ENCODE results near the gene GTF3C1.
A peak's percentile ranks its signal among the peaks of the same experiment; 100 is the strongest.
"Not testable (repeated sequence)": the region's sequence is repeated elsewhere in the genome, so short reads cannot be mapped to it uniquely, and the experiment has no call there.

GTF3C1 gene, protein sequence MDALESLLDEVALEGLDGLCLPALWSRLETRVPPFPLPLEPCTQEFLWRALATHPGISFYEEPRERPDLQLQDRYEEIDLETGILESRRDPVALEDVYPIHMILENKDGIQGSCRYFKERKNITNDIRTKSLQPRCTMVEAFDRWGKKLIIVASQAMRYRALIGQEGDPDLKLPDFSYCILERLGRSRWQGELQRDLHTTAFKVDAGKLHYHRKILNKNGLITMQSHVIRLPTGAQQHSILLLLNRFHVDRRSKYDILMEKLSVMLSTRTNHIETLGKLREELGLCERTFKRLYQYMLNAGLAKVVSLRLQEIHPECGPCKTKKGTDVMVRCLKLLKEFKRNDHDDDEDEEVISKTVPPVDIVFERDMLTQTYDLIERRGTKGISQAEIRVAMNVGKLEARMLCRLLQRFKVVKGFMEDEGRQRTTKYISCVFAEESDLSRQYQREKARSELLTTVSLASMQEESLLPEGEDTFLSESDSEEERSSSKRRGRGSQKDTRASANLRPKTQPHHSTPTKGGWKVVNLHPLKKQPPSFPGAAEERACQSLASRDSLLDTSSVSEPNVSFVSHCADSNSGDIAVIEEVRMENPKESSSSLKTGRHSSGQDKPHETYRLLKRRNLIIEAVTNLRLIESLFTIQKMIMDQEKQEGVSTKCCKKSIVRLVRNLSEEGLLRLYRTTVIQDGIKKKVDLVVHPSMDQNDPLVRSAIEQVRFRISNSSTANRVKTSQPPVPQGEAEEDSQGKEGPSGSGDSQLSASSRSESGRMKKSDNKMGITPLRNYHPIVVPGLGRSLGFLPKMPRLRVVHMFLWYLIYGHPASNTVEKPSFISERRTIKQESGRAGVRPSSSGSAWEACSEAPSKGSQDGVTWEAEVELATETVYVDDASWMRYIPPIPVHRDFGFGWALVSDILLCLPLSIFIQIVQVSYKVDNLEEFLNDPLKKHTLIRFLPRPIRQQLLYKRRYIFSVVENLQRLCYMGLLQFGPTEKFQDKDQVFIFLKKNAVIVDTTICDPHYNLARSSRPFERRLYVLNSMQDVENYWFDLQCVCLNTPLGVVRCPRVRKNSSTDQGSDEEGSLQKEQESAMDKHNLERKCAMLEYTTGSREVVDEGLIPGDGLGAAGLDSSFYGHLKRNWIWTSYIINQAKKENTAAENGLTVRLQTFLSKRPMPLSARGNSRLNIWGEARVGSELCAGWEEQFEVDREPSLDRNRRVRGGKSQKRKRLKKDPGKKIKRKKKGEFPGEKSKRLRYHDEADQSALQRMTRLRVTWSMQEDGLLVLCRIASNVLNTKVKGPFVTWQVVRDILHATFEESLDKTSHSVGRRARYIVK (N-terminal part only)

DNA sequence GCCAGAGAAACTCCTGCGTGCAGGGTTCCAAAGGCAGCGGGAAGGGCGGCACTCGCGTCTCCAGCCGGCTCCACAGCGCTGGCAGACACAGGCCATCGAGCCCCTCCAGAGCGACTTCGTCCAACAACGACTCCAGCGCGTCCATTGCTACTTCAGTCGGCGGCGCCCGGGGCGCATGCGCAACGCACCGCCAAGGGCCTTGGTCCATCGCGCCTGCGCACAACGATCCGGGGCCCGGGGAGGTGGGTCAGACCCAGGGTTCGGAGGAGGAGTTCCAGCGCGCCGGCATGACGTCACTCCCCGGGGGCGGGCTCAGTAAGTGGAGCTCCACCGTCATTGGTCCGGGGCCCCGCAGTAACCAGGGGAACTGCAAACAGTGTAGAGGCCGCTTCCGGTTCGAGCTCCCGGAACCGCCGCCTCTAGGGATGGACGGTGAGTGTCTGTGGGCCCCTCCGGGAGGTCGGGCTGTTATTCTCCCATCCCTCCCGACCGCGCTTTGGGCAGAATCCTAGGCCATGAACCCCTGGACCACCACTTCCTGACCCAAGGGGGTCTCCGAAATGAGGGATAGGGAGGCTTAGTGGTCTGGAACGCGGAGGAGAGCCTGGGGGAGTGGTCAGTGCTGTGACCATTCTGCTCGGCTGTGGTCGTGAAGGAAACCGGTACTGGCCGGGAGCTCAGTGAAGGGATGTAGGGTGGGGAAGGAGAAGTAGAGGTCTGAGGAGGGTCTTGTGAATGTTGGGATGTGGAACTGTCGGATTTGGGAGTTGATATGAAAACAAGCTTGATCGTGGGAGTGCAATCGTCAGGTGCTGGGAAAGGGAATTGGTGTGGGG lies at the start of gene GTF3C1, which contains the start of gene KATNIP:
Gene GTF3C1 (minus strand): TSS at position 168 of the 836 bp plus-strand sequence. CDS start 23 bp downstream, at position 145.
Gene KATNIP (plus strand): TSS at position 399 of the 836 bp plus-strand sequence. CDS start 27 bp downstream, at position 426.
- peak; percentile 100 for DNase-seq

DNA sequence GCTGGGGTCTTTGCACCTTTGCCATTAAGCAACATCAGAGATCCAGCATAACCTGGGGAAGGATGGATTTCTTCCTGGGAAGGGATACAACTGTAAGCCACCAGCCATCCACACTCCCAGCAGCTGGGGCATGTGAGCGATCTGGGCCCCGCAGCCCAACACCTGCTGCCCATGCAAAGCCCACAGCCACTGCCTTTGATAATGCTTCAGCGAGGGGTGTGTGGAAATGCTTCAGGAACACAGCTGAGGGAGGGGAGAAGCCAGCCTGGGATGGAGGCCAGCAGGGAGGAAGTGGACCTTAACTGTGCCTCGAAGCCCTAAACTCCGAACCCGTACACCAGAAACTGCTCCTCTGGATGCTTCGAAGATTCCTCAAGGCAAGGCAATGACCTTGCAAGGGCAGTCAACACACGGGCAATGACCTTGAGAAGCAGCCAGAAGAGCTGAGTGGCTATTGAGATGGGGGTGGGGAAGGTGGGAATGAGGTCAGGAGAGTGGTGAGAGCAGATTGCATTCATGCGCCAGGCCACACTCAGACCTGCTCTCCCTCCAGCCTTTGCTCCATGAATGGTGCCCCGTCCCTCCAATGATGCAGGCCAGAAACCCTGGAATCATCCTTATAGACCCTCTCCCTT lies 49.3 kb upstream of the GTF3C1 start:
- no peak for DNase-seq

DNA sequence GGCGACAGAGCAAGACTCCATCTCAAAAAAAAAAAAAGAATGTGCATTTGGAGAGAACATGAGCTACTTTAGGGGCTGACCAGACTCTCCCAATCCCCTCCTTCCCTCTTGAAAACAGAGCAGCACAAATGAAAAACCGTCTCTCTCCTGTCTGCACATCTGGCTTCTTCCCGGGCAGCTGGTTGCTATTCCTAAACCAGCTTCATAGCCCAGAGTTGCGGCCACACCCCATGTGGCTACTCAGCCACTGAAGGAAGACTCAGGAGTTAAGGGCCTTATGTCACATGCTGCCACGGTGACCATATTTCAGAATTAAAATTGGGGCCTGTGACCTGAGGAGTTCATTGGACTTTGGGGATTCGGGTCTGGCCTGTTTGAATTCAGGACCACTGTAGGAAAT lies 48.5 kb upstream of the GTF3C1 start:
- no peak for DNase-seq

DNA sequence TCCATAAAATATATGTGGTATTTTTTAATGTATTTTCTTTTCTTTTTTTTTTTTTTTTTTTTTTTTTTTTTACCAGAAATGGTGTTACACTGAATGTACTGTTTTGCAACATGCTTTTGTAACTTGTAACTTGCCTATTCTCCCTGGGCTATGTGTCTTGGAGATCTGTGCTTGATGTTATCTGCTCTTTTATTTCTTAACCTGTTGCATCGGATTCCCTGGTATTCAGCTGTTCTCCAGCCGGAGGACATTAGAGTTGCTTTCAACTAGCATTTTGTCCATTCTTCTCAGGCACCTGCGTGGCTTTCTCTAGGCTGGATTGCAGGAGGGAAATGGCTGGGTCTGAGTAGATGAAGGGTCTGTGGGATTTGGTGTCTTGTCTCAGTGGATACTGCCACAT lies 47.6 kb upstream of the GTF3C1 start:
- DNase-seq = no peak

DNA sequence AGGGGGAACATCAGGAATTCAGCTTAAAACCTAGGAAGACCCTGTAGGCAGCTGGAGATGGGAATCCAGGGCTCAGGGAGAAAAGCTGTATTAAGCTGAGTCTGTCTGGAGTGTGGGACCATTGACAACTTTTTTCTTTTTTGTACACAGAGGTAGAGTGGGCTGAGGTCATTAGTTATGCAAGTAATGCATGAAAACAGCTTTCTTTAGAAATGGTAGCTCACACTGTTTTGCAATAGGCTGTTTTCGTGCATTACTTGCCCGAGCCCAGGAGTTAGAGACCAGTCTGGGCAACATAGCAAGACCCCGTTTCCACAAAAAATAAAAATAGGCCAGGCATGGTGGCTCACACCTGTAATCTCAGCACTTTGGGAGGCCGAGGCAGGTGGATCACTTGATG lies 46.7 kb upstream of the GTF3C1 start:
- no peak for DNase-seq

DNA sequence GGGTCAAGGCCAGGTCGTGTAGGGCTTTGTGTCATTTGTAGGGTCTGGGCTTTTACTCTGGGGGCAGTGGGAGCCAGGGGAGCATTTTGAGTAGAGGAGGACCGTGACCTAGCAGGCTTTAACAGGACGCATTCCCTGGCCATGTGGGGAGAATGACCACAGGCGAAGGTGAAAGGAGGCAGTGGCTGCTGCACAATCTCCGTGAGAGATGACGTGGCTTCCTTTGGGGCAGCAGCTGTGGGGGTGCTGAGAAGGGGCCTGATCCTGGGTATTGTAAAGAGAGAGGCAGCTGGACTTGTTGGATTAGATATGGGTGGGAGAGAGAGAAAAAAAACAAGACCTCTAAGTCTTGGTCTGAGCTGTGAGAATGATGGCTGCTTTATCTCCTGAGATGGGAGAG lies 46.3 kb upstream of the GTF3C1 start:
- DNase-seq = no peak

DNA sequence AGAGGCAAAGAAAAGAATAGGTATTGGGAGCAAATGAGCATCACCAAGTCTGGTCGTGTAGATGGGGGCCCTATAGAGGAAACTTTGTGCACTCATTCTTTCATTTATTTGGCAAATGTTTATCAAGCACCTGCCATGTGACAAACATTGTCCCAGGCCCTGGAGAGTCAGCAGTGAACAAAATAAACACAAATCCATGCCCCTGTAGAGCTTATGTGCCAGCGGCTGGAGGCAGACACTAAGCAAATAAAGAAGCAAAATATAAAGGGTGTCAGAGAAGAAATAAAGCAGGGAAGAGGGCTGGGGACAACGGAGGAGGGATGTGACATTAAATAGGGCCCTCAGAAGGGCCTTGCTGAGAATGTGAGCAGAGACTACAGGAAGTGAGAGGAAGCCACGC lies 45.8 kb upstream of the GTF3C1 start:
- DNase-seq = no peak

DNA sequence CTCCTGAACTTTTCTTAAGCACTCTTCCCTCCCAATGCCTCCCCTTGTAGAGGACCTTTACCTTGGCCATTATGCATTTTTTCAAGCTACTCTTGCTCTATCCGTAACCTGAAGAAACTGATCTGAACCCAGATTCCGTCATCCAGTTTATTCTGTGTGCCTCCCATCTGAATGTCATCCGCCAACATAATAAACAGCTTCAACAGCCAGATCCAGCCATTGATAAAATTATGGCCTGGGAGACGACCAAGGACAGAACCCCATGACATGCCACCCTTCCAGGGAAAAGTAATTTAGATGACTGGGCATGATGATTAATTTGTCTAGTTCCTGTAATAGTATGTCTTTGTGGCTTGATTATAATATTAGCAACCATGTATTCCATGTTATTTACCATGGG lies 42.1 kb upstream of the GTF3C1 start:
- DNase-seq = no peak

DNA sequence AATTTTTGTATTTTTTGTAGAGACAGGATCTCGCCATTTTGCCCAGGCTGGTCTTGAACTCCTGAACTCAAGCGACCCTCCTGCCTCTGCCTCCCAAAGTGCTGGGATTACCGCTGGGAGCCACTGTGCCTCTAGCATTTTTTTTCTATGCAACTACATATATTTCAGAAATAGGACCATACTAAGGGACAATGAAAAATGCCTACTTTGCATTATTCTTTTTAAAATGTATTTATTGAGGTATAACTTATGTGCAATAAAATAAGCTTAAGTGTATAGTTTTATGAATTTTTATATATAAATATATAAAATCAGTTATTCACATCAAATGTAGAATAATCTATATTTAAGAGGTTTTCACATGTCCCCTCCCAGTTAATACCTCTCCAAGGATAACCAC lies 38.3 kb upstream of the GTF3C1 start:
- no peak for DNase-seq

DNA sequence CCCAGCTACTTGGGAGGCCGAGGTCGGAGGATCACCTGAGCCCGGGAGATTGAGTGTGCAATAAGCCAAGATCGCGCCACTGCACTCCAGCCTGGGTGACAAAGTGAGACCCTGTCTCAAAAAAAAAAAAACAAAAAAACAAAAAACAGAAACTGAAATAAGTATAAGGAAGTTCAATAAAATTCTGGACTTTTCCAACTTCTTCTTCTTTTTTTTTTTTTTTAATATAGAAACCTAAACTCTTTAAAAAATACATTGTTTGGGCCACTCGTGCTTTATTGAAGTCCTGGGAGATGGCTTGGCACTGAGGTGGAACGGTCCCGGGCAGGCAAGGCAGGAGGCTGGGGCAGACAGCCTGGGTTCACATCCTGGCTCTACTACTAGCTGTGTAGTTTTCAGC lies 37.0 kb upstream of the GTF3C1 start:
- DNase-seq = no peak

DNA sequence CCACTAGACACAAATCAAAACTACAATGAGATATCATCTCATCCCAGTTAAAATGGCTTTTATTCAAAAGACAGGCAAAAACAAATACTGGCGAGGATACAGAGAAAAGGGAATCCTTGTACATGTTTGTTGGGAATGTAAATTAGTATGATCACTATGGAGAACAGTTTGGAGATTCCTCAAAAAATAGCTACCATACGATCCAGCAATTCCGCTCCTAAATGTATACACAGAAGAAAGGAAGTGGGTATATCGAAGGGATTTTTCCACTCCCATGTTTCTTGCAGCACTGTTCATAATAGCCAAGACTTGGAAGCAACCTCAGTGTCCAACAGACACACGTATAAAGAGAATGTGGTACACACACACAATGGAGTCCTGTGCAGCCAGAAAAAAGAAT lies 35.5 kb upstream of the GTF3C1 start:
- no peak for DNase-seq

DNA sequence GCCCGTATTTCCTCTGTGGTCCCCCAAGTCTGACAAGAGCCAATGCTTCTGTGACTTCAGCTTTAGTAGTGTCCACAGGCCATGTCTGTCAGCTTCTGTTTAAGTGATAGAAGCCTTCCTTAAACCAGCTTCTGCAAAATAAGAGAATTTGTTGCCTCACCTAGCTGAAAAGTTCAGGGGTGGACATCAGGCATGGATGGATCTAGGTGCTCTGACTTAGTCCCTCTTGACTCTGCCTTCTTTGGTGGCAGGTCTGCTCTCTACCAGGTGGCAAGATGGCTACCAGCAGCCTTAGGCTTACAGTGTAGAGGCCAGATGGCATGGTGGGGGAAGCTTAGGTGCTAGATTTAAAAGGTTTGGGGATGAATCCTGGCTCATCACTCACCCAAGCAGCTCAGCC lies 33.9 kb upstream of the GTF3C1 start:
- no peak for DNase-seq

DNA sequence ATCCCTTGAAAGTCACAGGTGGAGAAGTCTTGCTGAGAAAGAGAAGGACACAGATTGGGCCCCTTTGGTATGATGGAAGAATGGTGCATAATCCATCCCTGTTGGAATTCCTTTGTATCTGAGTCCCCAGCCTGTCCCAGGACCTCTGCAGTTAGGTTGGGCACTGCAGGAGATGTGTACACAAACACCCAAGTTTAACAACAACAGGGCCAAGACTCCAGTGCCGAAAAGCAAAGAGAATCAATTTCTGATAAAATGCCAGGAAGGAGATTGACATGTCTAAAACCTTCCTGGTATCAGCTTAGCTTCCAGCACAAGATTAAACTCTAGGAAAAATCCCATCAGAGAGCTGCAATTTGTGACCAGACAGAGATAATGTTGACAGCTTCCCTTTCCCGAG lies 33.2 kb upstream of the GTF3C1 start:
- DNase-seq = no peak

DNA sequence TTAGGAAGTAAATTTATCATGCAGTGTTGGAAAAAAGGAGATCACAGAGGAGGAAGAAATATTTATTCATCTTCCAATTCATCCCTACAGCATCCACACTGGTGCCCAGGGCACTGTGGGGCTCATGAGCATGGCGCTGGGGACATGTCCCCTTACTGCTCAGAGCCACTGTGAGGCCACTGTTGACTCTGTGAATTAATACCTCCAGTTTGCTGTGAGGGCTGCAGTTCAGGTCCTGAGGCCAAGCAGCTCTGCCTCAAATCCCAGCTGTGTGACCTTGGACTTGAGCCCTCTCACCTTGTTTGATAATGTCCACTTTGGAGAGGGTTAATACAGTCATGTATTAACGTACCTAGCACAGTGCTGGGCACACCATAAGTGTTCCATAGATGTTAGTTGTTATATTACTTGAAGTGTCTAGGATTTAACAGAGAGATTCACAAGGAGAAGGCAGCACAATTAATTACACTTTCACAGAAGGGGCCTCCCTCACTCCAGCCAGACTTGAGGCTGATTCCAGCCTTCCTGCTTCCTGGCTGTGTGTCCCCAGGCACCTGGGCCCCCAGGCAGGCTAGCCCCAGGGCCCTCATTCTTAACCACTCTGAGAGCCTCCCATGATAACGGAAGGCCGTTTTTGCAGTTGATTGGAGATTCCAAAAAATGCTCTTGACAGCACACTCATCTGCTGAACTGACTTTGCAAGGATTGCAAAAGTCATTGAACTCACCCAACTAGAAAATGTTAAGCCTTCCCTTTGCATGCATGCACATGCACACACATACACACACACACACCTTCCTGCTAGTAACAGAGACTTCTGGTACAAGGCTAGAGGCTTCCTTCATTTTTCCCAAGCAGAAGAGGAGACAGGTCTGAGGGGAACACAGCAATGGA lies 29.6 kb upstream of the GTF3C1 start:
- no peak for DNase-seq

DNA sequence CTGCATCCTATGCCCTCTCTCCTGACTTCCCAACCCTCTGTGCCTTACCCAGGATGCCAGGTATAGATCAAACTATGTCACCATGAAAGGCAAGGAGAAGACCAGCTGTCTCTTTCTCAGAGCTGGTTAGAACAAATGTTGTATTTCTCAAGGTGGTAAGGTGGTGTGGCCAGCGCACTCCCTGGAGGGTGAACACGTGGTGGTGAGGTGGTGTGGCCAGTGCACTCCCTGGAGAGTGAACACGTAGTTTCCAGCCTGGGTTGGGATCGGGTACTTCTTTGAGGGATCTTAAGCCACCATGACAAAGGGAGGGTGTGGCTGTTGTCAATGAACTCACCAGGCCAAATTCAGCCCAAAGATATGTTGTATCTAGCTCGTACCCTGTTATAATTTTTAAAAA lies 27.0 kb upstream of the GTF3C1 start:
- DNase-seq = no peak

DNA sequence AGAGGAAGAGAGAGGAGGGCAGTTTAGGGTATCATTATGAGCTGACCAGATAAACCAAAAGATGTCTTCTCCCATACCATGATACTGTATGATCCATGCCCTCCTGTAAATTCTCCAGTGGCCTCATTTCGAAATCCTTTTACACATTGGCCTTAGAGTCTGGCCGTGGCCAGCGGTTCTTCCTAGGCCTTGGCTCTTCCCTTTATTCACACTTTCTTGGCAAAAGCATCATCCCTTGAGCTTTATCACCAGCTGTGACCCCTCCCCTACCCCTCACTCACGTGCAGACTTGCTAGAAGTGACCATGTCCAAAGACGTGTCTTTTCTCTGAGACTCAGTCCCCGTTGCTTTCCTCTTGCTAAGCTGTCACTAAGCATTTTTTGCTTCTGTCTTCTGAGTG lies 23.0 kb upstream of the GTF3C1 start:
- no peak for DNase-seq

DNA sequence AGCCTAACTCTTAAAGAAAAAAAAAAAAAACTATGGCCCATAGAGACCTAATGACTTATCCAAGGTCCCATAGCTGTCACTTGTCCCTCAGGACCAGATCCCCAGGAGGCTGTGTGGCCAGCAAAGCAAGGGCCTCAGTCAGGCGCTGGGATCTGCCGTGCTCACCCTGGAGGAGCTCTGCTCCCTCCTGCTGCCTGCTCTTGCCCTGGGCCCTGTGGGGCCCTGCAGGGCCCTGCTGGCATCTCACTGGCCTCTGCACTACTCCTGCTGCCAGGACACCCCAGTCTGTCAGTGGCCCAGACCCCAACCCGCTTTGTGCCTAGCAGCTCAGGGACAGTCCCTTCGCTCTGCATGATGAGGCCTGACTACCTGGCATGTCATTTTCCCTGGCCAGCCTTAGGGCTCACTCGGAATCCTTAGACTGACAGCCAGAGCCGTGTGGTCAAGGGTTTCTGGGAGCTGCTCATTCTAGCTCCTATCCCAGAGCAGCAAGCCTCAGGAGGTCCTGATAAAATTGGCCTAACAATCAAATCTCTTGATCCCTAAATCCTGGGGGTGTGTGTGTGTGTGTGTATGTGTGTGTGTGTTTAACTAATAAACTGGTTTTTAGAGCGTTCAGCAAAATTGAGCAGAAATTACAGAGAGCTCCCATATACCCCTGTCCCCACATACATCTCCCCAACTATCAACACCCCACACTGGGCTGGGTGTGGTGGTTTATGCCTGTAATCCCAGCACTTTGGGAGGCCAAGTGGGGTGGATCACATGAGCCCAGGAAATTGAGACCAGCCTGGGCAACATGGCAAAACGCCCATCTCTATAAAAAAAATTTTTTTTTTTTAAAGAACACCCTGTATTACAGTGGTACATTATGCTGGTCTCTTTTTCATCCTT lies 22.0 kb upstream of the GTF3C1 start:
- no peak for DNase-seq

DNA sequence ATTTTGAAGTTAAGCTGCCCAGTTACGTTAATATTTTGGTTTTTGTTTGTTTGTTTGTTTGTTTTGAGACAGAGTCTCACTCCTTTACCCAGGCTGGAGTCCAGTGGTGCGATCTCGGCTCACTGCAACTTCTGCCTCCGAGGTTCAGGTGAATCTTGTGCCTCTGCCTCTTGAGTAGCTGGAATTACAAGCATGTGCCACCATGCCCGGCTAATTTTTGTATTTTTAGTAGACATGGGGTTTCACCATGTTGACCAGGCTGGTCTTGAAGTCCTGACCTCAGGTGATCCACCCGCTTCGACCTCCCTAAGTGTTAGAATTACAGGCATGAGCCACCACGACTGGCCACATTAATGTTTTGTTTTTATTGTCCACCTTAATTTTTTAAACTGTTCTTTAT lies 21.3 kb upstream of the GTF3C1 start:
- DNase-seq = not testable (repeated sequence)

DNA sequence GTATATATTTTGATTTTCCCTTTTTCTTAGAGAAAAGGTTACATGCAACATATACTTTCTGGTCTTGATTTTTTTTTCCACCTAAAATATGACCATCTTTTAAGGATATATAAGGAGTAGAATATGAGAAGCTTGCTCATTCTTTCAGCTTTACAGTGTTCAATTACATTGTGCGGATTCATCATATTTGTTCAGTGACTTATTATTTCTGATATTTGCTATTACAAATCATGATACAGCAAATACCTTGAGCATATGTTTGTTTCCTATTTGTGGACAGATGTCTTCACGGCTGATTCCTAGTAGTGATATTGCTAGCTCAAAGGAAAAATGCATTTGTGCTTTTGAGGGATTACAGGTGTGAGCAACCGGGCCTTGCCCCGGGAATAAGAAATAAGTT lies 18.4 kb upstream of the GTF3C1 start:
- no peak for DNase-seq
